ENCODE results near the gene SLC27A2. TPM values are rescaled to one million over a fixed set of nuclear protein-coding genes. Genes with fewer than 3 reads are reported as not detected.
A peak's percentile ranks its signal among the peaks of the same experiment; 100 is the strongest.
"Not testable (repeated sequence)": the region's sequence is repeated elsewhere in the genome, so short reads cannot be mapped to it uniquely, and the experiment has no call there.

SLC27A2 gene
- not detected in 2 replicates for total RNA-seq (2014; rRNA removed; shearing (Covaris generic))

DNA sequence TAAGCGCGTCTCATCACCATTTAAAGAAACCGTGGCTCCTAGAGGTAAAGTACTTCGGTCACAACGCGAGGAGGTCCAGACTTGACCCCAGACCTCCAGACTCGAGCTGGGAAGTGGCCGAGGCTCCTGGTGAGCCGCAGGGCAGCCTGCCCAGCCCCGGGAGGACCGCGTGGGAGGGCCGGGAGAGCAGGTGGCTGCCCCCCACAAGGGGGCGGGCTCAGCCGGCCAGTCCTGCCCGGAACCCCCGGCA, at the start of gene SLC27A2:
Gene SLC27A2, plus strand, starts transcription at position 228 of the 250 bp plus-strand sequence. CDS start 232 bp downstream, outside the sequence.
- H3K27me3 ChIP-seq = no peaks in the 10 kb centered on the region
- H3K4me3 ChIP-seq = no peak within 1 kb of the TSS
- no peak for DNase-seq
- H3K36me3 ChIP-seq = no peaks in the 10 kb centered on the region
- H3K9me3 ChIP-seq (replicated peaks) = no peaks in the 10 kb centered on the region
- no peak within 1 kb of the TSS for H3K27ac ChIP-seq
- no peaks in the 10 kb centered on the region for H3K4me1 ChIP-seq

DNA sequence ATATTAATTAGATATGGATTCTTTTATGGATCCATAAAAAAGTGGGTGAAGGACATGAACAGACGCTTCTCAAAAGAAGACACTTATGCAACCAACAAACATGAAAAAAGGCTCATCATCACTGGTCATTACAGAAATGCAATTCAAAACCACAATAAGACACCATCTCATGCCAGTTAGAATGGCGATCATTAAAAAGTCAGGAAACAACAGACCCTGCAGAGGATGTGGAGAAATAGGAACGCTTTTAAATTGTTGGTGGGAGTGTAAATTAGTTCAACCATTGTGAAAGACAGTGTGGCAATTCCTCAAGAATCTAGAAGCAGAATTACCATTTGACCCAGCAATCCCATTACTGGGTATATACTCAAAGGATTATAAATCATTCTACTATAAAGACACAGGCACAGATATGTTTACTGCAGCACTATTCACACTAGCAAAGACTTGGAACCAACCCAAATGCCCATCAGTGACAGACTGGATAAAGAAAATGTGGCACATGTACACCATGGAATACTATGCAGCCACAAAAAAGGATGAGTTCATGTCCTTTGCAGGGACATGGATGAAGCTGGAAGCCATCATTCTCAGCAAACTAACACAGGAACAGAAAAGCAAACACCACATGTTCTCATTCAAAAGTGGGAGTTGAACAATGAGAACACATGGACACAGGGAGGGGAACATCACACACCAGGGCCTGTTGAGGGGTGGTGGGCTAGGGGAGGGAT, 49.6 kb upstream of the SLC27A2 start:
- not testable (repeated sequence) for H3K27me3 ChIP-seq, H3K4me3 ChIP-seq
- peaks cover 13% of the 10 kb centered on the region for H3K4me1 ChIP-seq

DNA sequence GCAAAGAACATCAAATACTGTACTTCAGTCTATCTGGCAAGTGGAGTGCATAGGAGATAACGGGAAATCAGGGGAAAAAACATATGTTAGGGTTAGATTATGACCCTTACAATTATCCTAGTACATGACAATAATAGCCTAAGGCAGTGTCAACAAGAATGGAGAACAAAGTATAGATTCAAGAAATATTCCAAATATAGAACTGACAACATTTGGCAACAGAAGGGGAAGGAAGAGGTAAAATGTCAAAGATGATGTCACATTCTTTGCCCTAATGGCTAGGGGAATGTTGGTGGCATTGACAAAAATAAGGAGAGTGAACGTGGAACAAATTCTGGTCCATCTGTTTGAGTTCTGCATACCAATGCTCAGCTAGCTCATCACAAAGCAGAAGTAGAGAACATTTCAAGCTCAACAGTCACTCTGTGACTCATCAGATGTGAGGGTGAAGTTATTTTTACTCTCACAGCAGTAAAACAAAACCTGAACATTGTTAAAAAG, 47.4 kb upstream of the SLC27A2 start:
- peak; percentile 10 to 40 for DNase-seq
- Histone ChIP-seq H3K9me3 (replicated peaks) (no peaks in the 10 kb centered on the region; the same call in 1 of the 2 replicates), H3K36me3 (no peaks in the 10 kb centered on the region), H3K4me3 (no peak overlapping the region), H3K27me3 (no peaks in the 10 kb centered on the region), H3K27ac (peak overlapping the region; percentile 53), H3K4me1 (peaks cover 13% of the 10 kb centered on the region)

More for the DNA sequence above, 49.6 kb upstream of the SLC27A2 start:
- DNase-seq; H3K27ac ChIP-seq; H3K36me3 ChIP-seq; H3K9me3 ChIP-seq (replicated peaks): not testable (repeated sequence)

DNA sequence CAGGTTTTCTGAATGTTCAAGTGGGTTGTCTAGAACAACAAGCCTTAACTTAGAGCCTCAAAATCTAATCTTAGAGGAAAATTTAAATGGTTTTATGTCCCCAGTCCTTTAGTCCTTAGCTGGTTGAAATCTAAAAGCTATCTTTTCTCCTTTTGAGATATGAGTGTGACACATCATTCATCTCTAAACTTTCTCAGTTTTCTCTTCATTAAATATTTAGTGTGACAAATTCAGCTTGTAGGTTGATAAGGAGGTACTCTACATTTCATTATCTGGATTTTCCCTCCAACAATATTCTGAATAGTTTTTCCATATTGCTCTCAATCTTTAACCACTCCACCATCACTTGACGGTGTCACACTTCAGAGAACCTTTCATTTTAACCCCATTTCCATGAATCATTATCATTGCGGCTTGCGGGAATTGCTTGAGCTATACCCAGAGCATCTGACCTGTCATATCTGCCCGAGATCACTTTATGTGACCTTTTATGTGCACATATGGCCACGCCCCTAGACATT, 46.9 kb upstream of the SLC27A2 start:
- no peaks in the 10 kb centered on the region for H3K27me3 ChIP-seq
- H3K4me3 ChIP-seq = no peak overlapping the region
- no peak for DNase-seq
- H3K27ac ChIP-seq = peak overlapping the region; percentile 53
- peaks cover 13% of the 10 kb centered on the region for H3K4me1 ChIP-seq
- H3K9me3 ChIP-seq (replicated peaks) = no peaks in the 10 kb centered on the region; the same call in 1 of the 2 replicates
- no peaks in the 10 kb centered on the region for H3K36me3 ChIP-seq

DNA sequence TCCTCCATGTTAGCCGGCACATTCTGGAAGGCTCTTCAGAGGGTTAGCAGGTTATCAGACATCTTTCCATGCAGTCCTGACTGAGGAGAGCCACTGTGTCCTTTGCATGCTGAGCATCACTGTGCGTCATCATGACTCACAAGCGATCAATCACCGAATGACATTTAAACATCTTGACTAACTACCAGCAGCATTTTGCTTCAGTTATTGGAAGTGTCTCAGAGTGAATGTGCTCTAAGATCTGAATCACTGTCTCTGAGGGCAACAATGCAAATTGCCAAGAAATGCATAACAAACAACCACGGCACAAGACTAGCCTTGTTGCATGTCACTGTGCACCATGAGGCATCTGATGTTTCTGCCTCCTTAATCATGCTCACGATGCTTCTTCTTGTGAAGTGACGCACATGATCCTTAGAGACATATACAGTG, 44.6 kb upstream of the SLC27A2 start:
- Histone ChIP-seq H3K27ac (no peak overlapping the region), H3K4me3 (no peak overlapping the region), H3K36me3 (no peaks in the 10 kb centered on the region), H3K27me3 (no peaks in the 10 kb centered on the region), H3K4me1 (peaks cover 13% of the 10 kb centered on the region), H3K9me3 (replicated peaks) (no peaks in the 10 kb centered on the region; the same call in 1 of the 2 replicates)
- DNase-seq = no peak

DNA sequence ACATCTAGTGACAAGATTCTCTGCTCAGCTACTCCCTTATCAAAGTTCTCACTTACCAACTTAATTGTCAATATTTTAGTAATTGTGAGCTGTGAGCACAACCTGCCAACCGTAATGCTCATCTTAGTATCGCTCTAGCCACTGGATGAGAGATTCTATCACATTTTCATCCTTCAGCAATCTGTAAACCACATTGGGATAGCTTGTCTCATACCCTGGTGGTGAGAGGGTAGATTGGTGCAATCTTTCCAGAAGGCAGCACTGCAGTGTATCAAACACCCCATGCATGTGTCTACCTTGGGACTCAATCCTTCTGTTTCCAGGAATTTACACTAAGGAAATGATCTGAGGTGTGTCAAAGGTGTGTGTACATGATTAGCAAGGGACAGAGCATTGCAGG, 44.1 kb upstream of the SLC27A2 start:
- peaks cover 13% of the 10 kb centered on the region for H3K4me1 ChIP-seq
- H3K4me3 ChIP-seq = no peak overlapping the region
- H3K9me3 ChIP-seq (replicated peaks) = no peaks in the 10 kb centered on the region; the same call in 1 of the 2 replicates
- H3K27me3 ChIP-seq = no peaks in the 10 kb centered on the region
- no peak overlapping the region for H3K27ac ChIP-seq
- DNase-seq = no peak
- no peaks in the 10 kb centered on the region for H3K36me3 ChIP-seq

DNA sequence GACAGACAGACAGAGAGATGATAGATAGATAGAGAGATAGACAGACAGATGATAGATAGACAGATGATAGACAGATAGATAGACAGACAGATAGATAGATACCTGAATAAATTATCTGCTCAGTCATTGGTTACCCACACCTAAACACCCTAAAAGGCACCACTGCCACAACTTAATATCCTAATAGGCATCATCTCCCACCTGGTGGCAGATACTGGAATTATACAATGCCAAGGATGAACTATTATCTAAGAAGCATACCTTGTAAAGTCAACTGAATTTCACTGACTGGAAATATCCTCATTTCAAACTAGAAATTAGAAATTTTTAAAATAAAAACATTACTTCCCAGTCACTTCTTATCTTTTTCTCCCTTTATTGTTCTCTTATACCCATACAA, 43.6 kb upstream of the SLC27A2 start:
- H3K27ac ChIP-seq = no peak overlapping the region
- H3K4me1 ChIP-seq = peaks cover 13% of the 10 kb centered on the region
- H3K27me3 ChIP-seq = no peaks in the 10 kb centered on the region
- no peaks in the 10 kb centered on the region for H3K36me3 ChIP-seq
- no peaks in the 10 kb centered on the region; the same call in 1 of the 2 replicates for H3K9me3 ChIP-seq (replicated peaks)
- no peak overlapping the region for H3K4me3 ChIP-seq
- DNase-seq = no peak

DNA sequence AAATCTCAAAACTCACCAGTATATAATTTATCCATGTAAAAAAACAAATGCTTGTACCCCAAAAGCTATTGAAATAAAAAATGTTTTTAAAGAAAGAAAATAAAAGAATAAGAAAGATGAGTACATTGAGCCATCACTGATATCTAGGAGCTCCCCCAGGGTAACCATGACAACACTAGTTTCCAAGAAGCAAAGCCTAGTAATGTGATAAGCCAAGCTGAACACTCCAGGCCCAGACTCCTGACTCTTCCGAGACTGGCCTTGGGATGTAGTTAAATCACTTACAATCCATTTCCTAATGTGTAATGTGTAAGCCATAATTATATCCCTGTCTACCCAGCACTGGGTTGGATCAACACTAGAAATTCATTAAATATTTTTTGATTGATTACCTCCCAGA, 41.9 kb upstream of the SLC27A2 start:
- H3K9me3 ChIP-seq (replicated peaks) = no peaks in the 10 kb centered on the region; the same call in 1 of the 2 replicates
- no peak for DNase-seq
- H3K4me3 ChIP-seq = no peak overlapping the region
- no peak overlapping the region for H3K27ac ChIP-seq
- peaks cover 6% of the 10 kb centered on the region for H3K4me1 ChIP-seq
- no peaks in the 10 kb centered on the region for H3K36me3 ChIP-seq
- no peaks in the 10 kb centered on the region for H3K27me3 ChIP-seq

DNA sequence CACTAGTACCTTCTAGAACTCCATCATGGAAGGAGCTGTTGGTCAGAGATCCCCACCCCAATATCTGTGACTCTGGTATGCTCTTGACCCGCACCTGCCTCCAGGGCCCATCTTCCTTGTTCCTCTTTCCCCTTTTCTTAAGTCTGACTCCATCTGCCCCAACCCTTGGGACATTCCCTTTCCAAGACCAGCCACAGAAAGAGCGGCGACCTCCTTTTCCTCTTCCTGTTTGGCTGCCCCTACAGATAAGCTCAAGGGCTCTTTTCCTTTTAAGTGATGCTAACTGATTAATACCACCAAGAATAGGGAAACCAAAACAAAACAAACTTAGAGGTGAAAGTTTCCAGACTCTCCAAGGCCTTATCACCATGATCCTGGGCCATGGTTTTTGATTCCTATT, 41.0 kb upstream of the SLC27A2 start:
- Histone ChIP-seq H3K27ac (no peak overlapping the region), H3K9me3 (replicated peaks) (no peaks in the 10 kb centered on the region; the same call in 1 of the 2 replicates), H3K4me3 (no peak overlapping the region), H3K27me3 (no peaks in the 10 kb centered on the region), H3K36me3 (no peaks in the 10 kb centered on the region), H3K4me1 (peaks cover 8% of the 10 kb centered on the region)
- no peak for DNase-seq

DNA sequence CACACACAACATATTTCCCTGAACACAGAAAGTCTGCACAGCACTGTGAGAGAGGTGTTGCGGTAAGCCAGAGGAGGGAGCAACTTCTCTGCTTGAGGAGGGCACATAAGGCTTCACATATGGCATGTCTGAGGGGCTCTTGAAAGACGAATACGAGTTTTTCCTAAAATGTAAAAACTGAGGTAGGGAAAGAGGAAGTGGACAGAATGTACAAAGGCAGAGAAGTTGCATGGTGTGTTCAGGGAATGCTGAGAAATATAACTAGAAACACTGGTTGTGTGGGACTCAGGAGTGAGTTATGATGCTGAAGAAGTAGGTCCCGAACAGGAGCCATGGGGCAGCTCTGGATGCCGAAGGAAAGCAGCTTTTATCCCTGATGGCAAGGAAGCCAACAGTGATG, 40.1 kb upstream of the SLC27A2 start:
- H3K27me3 ChIP-seq = no peaks in the 10 kb centered on the region
- H3K9me3 ChIP-seq (replicated peaks) = no peaks in the 10 kb centered on the region; the same call in 1 of the 2 replicates
- DNase-seq = no peak
- no peak overlapping the region for H3K4me3 ChIP-seq
- no peaks in the 10 kb centered on the region for H3K36me3 ChIP-seq
- no peak overlapping the region for H3K27ac ChIP-seq
- H3K4me1 ChIP-seq = peaks cover 8% of the 10 kb centered on the region

DNA sequence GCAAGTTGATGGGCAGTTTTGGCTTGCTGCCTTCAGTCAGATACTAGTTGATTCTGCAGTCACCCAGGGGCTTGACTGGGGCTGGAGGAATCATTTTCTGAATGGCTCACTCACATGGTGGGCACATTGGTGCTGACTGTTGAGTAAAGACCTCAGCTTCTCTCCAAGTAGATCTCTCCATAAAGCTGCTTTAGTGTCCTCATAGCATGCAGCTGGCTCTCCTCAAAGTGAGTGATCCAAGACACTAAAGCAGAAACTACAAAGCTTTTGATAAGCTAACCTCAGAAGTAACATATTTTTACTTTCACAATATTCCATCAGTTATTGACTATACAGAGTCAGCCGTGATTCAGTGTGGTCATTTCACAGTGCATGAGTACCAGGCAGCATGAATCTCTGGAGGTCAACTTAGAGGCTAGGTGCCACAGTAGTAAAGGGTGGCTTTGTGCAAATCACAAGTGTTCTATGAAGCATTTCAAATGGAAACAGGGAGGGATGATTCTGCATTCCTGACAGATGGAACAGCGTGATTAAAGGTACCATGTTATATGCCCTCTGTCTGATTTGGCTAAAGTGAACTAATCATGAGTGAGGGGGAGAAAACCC, 38.6 kb upstream of the SLC27A2 start:
- Histone ChIP-seq H3K27ac (no peak overlapping the region), H3K4me1 (peaks cover 8% of the 10 kb centered on the region), H3K27me3 (no peaks in the 10 kb centered on the region), H3K9me3 (replicated peaks) (no peaks in the 10 kb centered on the region), H3K4me3 (no peak overlapping the region), H3K36me3 (no peaks in the 10 kb centered on the region)
- DNase-seq = no peak

DNA sequence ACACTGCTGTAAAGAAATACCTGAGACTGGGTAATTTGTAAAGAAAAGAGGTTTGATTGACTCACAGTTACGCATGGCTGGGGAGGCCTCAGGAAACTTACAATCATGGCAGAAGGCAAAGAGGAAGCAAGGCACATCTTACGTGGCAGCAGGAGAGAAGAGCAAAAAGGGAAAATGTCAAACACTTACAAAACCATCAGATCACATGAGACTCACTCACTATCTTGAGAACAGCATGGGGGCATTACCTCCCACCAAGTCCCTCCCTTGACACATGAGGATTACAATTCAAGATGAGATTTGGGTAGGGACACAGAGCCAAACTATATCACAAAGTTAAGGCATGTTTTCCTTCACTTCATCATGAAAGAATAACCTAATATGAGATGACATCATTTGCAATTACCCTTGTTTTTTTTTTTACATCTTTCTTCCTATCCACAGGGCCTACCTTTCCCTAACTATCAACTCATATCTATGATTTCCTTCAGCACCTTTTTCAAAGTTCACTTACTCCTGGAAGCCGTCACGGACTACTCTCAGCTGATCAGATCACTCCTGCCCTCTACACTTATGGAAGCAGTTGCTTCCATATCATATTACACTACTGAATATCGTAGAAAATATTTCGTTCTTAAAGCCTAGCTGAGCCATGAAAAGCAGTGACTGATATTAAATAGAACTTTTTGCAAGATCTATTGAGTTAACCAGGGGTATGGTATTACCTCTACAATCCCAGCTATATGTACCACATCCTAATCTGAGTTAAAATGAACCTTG, 37.5 kb upstream of the SLC27A2 start:
- Histone ChIP-seq H3K36me3 (no peaks in the 10 kb centered on the region), H3K9me3 (replicated peaks) (no peaks in the 10 kb centered on the region), H3K27ac (peak overlapping the region; percentile 59), H3K4me3 (peak overlapping the region; percentile 29), H3K27me3 (no peaks in the 10 kb centered on the region), H3K4me1 (peaks cover 8% of the 10 kb centered on the region)
- DNase-seq = peak; percentile 12 to 53

DNA sequence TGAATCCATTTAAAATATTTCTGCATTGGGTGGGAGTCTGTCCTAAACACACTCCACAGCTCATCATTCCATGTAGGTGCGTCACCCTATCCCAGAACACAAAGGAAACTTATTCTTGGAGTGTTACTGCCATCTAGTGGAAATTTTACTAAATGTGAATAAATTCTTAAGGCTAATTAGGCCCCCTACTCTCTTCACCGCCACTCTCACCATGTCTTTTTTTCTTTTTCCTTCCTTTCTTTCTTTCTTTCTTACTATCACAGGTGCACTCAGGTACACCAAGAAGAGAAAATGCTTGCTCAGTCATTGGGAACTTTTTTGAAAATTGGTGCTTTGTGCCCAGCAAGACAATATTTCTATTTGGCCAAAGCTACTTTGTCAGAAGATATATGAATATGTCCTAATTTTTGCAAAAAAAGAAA, 36.5 kb upstream of the SLC27A2 start:
- Histone ChIP-seq H3K36me3 (no peaks in the 10 kb centered on the region), H3K27ac (peak overlapping the region; percentile 59), H3K4me3 (peak overlapping the region; percentile 29), H3K4me1 (peaks cover 8% of the 10 kb centered on the region), H3K27me3 (no peaks in the 10 kb centered on the region), H3K9me3 (replicated peaks) (no peaks in the 10 kb centered on the region)
- DNase-seq = peak; percentile 48 to 90

DNA sequence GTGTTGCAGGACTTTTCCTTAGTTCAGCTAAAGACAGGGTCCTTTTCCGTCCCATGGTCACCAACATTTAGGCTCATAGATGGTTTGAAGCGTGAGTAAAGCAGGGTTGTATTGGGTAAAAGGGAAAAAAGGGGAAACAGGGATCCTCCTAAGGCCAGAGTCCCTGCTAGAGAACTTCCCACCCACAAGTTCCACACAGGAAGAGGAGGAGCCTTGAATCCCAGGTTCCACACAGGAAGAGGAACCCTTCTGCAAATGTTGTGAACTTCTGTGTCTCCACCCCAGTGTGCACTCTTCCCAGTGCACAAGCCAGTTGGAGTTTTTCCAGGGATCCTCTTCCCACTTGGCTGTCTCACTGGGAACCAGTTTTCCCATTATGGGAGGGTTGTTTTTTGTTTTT, 35.4 kb upstream of the SLC27A2 start:
- H3K9me3 ChIP-seq (replicated peaks) = no peaks in the 10 kb centered on the region
- H3K27ac ChIP-seq = no peak overlapping the region
- DNase-seq = peak in 1 of 2 experiments; percentile 28
- no peaks in the 10 kb centered on the region for H3K36me3 ChIP-seq
- H3K4me1 ChIP-seq = peaks cover 8% of the 10 kb centered on the region
- no peaks in the 10 kb centered on the region for H3K27me3 ChIP-seq
- no peak overlapping the region for H3K4me3 ChIP-seq
